Caco-2 (cell line): ENCODE data around the gene RBM11. TPM values are rescaled to one million over a fixed set of nuclear protein-coding genes. Genes with fewer than 3 reads are reported as not detected.

Experiments
- BruUV-seq: library from RNA; stranded (reverse); fragments of 400-500 nt; replicated peaks from 2 replicates; lab custom pipeline; 2021; lab: Mats Ljungman, UMichigan
- CTCF ChIA-PET: fragments of 300-600 bp; sonication (Branson Sonifier 250); formaldehyde crosslinking; loops from one replicate; lab custom pipeline; 2022; ENCODE audit warnings: antibody characterized with exemption; lab: Charles Lee
- POLR2A ChIA-PET: fragments of 300-600 bp; sonication (Branson Sonifier 250); formaldehyde crosslinking; loops from one replicate; lab custom pipeline; 2022; ENCODE audit warnings: antibody characterized with exemption; lab: Charles Lee
- DNase-seq, 2 experiments: peaks; one replicate each; pipeline versions ENCODE4 v3.0.0 to v3.0.0-alpha.2; 2020 to 2022
- H3K27me3 ChIP-seq: replicated peaks from 2 replicates; pipeline ENCODE4 v1.6.0; 2011; ENCODE audit warnings: low read length; ENCODE audit not compliant: control insufficient read depth, insufficient read depth
- H3K36me3 ChIP-seq: 2 replicates; pipeline ENCODE4 v1.5.1; 2011; ENCODE audit warnings: low read length; ENCODE audit not compliant: control insufficient read depth, insufficient read depth
- H3K4me1 ChIP-seq: fragments of 250-450 bp; sonication (Bioruptor Pico); 2 replicates; pipeline ENCODE4 v1.5.1; 2020; ENCODE audit warnings: mild to moderate bottlenecking
- H3K4me3 ChIP-seq: 2 replicates; pipeline ENCODE4 v1.5.1; 2011; ENCODE audit warnings: low read depth, mild to moderate bottlenecking, control low read depth, low read length
- H3K9me3 ChIP-seq: fragments of 250-450 bp; sonication (Bioruptor Pico); 2 replicates; pipeline ENCODE4 v1.5.1; 2020; ENCODE audit warnings: mild to moderate bottlenecking, moderate library complexity
- H3K27ac Mint-ChIP-seq: one replicate; pipeline ENCODE4 v1.8.0; 2022; ENCODE audit warnings: mixed read lengths; ENCODE audit not compliant: unreplicated experiment
- H3K27me3 Mint-ChIP-seq: one replicate; pipeline ENCODE4 v1.8.0; 2022; ENCODE audit warnings: mixed read lengths; ENCODE audit not compliant: insufficient read depth, unreplicated experiment
- H3K36me3 Mint-ChIP-seq: one replicate; pipeline ENCODE4 v1.8.0; 2022; ENCODE audit warnings: mild to moderate bottlenecking, mixed read lengths; ENCODE audit not compliant: insufficient read depth, unreplicated experiment
- H3K4me1 Mint-ChIP-seq: one replicate; pipeline ENCODE4 v1.8.0; 2022; ENCODE audit warnings: low read depth, mixed read lengths; ENCODE audit not compliant: unreplicated experiment
- H3K4me3 Mint-ChIP-seq: one replicate; pipeline ENCODE4 v1.8.0; 2022; ENCODE audit warnings: mild to moderate bottlenecking, moderate library complexity, mixed read lengths; ENCODE audit not compliant: unreplicated experiment
- H3K9me3 Mint-ChIP-seq: one replicate; pipeline ENCODE4 v1.8.0; 2022; ENCODE audit warnings: mixed read lengths; ENCODE audit not compliant: unreplicated experiment
- CTCF ChIP-seq, 2 experiments: fragments of 200-600 bp in 1 of 2; IDR thresholded peaks; 1 replicate in 1 of 2; 2 replicates in 1 of 2; pipeline versions ENCODE4 v1.5.1 to v1.8.0; 2011 to 2022; ENCODE audit warnings: antibody characterized with exemption in 1 of 2, control low read depth in 1 of 2, inconsistent platforms in 1 of 2, low read depth in 1 of 2, low read length in 1 of 2, mild to moderate bottlenecking in 1 of 2, moderate library complexity in 1 of 2; ENCODE audit not compliant: insufficient read depth in 1 of 2, severe bottlenecking in 1 of 2, unreplicated experiment in 1 of 2
- intact Hi-C: fragments of 100-400 bp; cut with micrococcal nuclease; formaldehyde crosslinking; loops from one replicate; pipeline ENCODE4 v1.10.0; 2022; ENCODE audit not compliant: unreplicated experiment
- total RNA-seq: library from RNA; stranded (reverse); gene quantifications from 2 replicates; pipeline ENCODE4 v1.2.3, GENCODE V29; 2022

RBM11 gene
- total RNA-seq, 1 experiment from 2014 or later, result 0.61 TPM

GRCh38 chr21:14243874-14244273 is 27.9 kb downstream of the RBM11 start:
- no peak for TF ChIP-seq CTCF (IDR thresholded peaks at IDR 0.05; ENCODE audit: insufficient read depth in 1 of 2, low read depth in 1 of 2, low read length in 1 of 2, severe bottlenecking in 1 of 2, unreplicated experiment in 1 of 2)
- H3K4me1 Mint-ChIP-seq, result peaks cover 9% of the 10 kb centered on the region
- no peak for DNase-seq
- Histone ChIP-seq H3K4me1 (no peaks in the 10 kb centered on the region), H3K4me3 (no peak overlapping the region), H3K9me3 (no peaks in the 10 kb centered on the region; the same call in 1 of the 2 replicates), H3K27me3 (no peaks in the 10 kb centered on the region), H3K36me3 (no peaks in the 10 kb centered on the region)
- BruUV-seq, result no TSS peak
- no peak overlapping the region for H3K27ac Mint-ChIP-seq
- intact Hi-C loops, result no loop called here
- POLR2A ChIA-PET, result no interaction called here
- H3K4me3 Mint-ChIP-seq, result no peak overlapping the region
- CTCF ChIA-PET, result no interaction called here
- peaks cover 21% of the 10 kb centered on the region for H3K9me3 Mint-ChIP-seq
- H3K27me3 Mint-ChIP-seq, result peaks cover 3% of the 10 kb centered on the region
- H3K36me3 Mint-ChIP-seq, result no peaks in the 10 kb centered on the region

GRCh38 chr21:14244911-14245310 is 29.0 kb downstream of the RBM11 start:
- Mint-ChIP-seq H3K27me3 (peaks cover 3% of the 10 kb centered on the region), H3K27ac (no peak overlapping the region), H3K9me3 (peaks cover 27% of the 10 kb centered on the region), H3K4me1 (peaks cover 12% of the 10 kb centered on the region), H3K4me3 (no peak overlapping the region), H3K36me3 (no peaks in the 10 kb centered on the region)
- CTCF ChIA-PET, result no interaction called here
- DNase-seq, result no peak
- H3K27me3 ChIP-seq, result no peaks in the 10 kb centered on the region
- no peak for TF ChIP-seq CTCF (IDR thresholded peaks at IDR 0.05; ENCODE audit: insufficient read depth in 1 of 2, low read depth in 1 of 2, low read length in 1 of 2, severe bottlenecking in 1 of 2, unreplicated experiment in 1 of 2)
- H3K4me3 ChIP-seq, result no peak overlapping the region
- intact Hi-C loops, result no loop called here
- no peaks in the 10 kb centered on the region for H3K4me1 ChIP-seq
- H3K36me3 ChIP-seq, result no peaks in the 10 kb centered on the region
- H3K9me3 ChIP-seq, result no peaks in the 10 kb centered on the region
- POLR2A ChIA-PET, result no interaction called here
- no TSS peak for BruUV-seq

GRCh38 chr21:14245711-14246110 is 29.8 kb downstream of the RBM11 start:
- H3K27me3 Mint-ChIP-seq, result peaks cover 3% of the 10 kb centered on the region
- POLR2A ChIA-PET, result no interaction called here
- no peak for TF ChIP-seq CTCF (IDR thresholded peaks at IDR 0.05; ENCODE audit: insufficient read depth in 1 of 2, low read depth in 1 of 2, low read length in 1 of 2, severe bottlenecking in 1 of 2, unreplicated experiment in 1 of 2)
- H3K4me1 Mint-ChIP-seq, result peaks cover 11% of the 10 kb centered on the region
- no peak overlapping the region for H3K4me3 Mint-ChIP-seq
- no TSS peak for BruUV-seq
- intact Hi-C loops, result no loop called here
- H3K27ac Mint-ChIP-seq, result no peak overlapping the region
- H3K4me1 ChIP-seq, result no peaks in the 10 kb centered on the region
- H3K36me3 Mint-ChIP-seq, result no peaks in the 10 kb centered on the region
- H3K27me3 ChIP-seq, result no peaks in the 10 kb centered on the region
- no peaks in the 10 kb centered on the region for H3K36me3 ChIP-seq
- peaks cover 26% of the 10 kb centered on the region for H3K9me3 Mint-ChIP-seq
- H3K9me3 ChIP-seq, result no peaks in the 10 kb centered on the region
- CTCF ChIA-PET, result no interaction called here
- H3K4me3 ChIP-seq, result no peak overlapping the region
- DNase-seq, result no peak
